ENCODE results near the gene GLRB. TPM values are rescaled to one million over a fixed set of nuclear protein-coding genes. Genes with fewer than 3 reads are reported as not detected.

Gene GLRB
- total and polyA plus RNA-seq, 7 donors = 1.2 to 5.6 (median 2.4) TPM

- intact Hi-C loops (cut with DNase I) = no loop called here
- ATAC-seq = no peak
Observed at GRCh38 chr4:157079441-157079840, 3.5 kb downstream of the GLRB start.

GRCh38 chr4:157080605-157081004 is 4.7 kb downstream of the GLRB start:
- no peak for TF ChIP-seq CTCF (IDR thresholded peaks at IDR 0.05)
- H3K27me3 ChIP-seq (ENCODE audit: insufficient read depth in 3 of 3, low read length in 2 of 3) = no peaks in the 10 kb centered on the region
- no peaks in the 10 kb centered on the region for H3K36me3 ChIP-seq (ENCODE audit: insufficient read depth in 1 of 2, low read depth in 1 of 2)
- no peaks in the 10 kb centered on the region for H3K9me3 ChIP-seq
- DNase-seq (no peak), ATAC-seq (no peak)
- no peak overlapping the region for H3K27ac ChIP-seq
- intact Hi-C loops (cut with DNase I) = no loop called here
- H3K4me1 ChIP-seq = no peaks in the 10 kb centered on the region
- H3K4me3 ChIP-seq = no peak overlapping the region

More at GRCh38 chr4:157079441-157079840, 3.5 kb downstream of the GLRB start:
- no peaks in the 10 kb centered on the region for H3K36me3 ChIP-seq (ENCODE audit: insufficient read depth in 1 of 2, low read depth in 1 of 2)
- DNase-seq = no peak
- no peak for TF ChIP-seq CTCF (IDR thresholded peaks at IDR 0.05)
- no peaks in the 10 kb centered on the region for H3K4me1 ChIP-seq
- 90 to 93% (median 93%) methylated on average over 2 of the region's 2 CpGs for WGBS, 3 donors
- no peaks in the 10 kb centered on the region for H3K9me3 ChIP-seq
- H3K27me3 ChIP-seq (ENCODE audit: insufficient read depth in 3 of 3, low read length in 2 of 3) = no peaks in the 10 kb centered on the region
- H3K4me3 ChIP-seq = no peak overlapping the region
- H3K27ac ChIP-seq = no peak overlapping the region

GRCh38 chr4:157095716-157096115 is 19.8 kb downstream of the GLRB start:
- Histone ChIP-seq H3K4me3 (no peak overlapping the region), H3K9me3 (no peaks in the 10 kb centered on the region), H3K36me3 (ENCODE audit: insufficient read depth in 1 of 2, low read depth in 1 of 2) (no peaks in the 10 kb centered on the region), H3K4me1 (peaks cover 6% of the 10 kb centered on the region), H3K27ac (no peak overlapping the region), H3K27me3 (ENCODE audit: insufficient read depth in 3 of 3, low read length in 2 of 3) (no peaks in the 10 kb centered on the region)
- 50 to 71% (median 57%) methylated on average over 2 of the region's 2 CpGs for WGBS, 3 donors
- TF ChIP-seq CTCF (IDR thresholded peaks at IDR 0.05) = no peak
- DNase-seq (no peak), ATAC-seq (no peak)
- intact Hi-C loops (cut with DNase I) = no loop called here

- H3K27ac ChIP-seq = no peak overlapping the region
- WGBS, 3 donors = 33 to 51% (median 46%) methylated on average over 1 of the region's 1 CpG
- H3K36me3 ChIP-seq (ENCODE audit: insufficient read depth in 1 of 2, low read depth in 1 of 2) = no peaks in the 10 kb centered on the region
- H3K9me3 ChIP-seq = no peaks in the 10 kb centered on the region
- DNase-seq = no peak
- no peak for TF ChIP-seq CTCF (IDR thresholded peaks at IDR 0.05)
- intact Hi-C loops (cut with DNase I) = no loop called here
- H3K4me3 ChIP-seq = no peak overlapping the region
- no peaks in the 10 kb centered on the region for H3K27me3 ChIP-seq (ENCODE audit: insufficient read depth in 3 of 3, low read length in 2 of 3)
- ATAC-seq = no peak
- peaks cover 6% of the 10 kb centered on the region for H3K4me1 ChIP-seq
Observed at GRCh38 chr4:157096439-157096838, 20.5 kb downstream of the GLRB start.

GRCh38 chr4:157099506-157099905 is 23.6 kb downstream of the GLRB start:
- DNase-seq (no peak), ATAC-seq (no peak)
- Histone ChIP-seq H3K27ac (no peak overlapping the region), H3K27me3 (ENCODE audit: insufficient read depth in 3 of 3, low read length in 2 of 3) (no peaks in the 10 kb centered on the region), H3K36me3 (ENCODE audit: insufficient read depth in 1 of 2, low read depth in 1 of 2) (no peaks in the 10 kb centered on the region), H3K4me3 (no peak overlapping the region), H3K9me3 (no peaks in the 10 kb centered on the region), H3K4me1 (peaks cover 6% of the 10 kb centered on the region)
- no peak for TF ChIP-seq CTCF (IDR thresholded peaks at IDR 0.05)
- WGBS, 3 donors = 85 to 89% (median 88%) methylated on average over 4 of the region's 4 CpGs
- intact Hi-C loops (cut with DNase I) = no loop called here

Data from psoas muscle (tissue), 8 donors.